Thyroid gland (tissue), 4 donors: ENCODE data around the gene MGAT5. TPM values are rescaled to one million over a fixed set of nuclear protein-coding genes. Genes with fewer than 3 reads are reported as not detected.
"Not testable (repeated sequence)": the region's sequence is repeated elsewhere in the genome, so short reads cannot be mapped to it uniquely, and the experiment has no call there.

Source experiments
- DNase-seq, 2 donors: peaks; one replicate each; pipeline ENCODE4 v3.0.0-alpha.2; 2019
- H3K27ac ChIP-seq, 3 donors: fragments of 200-600 bp; sonication (generic); 1 replicate in 2 of 3; 2 replicates in 1 of 3; pipeline ENCODE4 v1.5.1; 2016 to 2019; ENCODE audit warnings: mild to moderate bottlenecking in 1 of 3, moderate library complexity in 1 of 3
- H3K27me3 ChIP-seq: fragments of 200-600 bp; sonication (generic); one replicate; pipeline ENCODE4 v1.5.1; 2019
- H3K36me3 ChIP-seq, 2 donors: fragments of 200-600 bp; sonication (generic); one replicate each; pipeline ENCODE4 v1.5.1; 2016 to 2019
- H3K4me1 ChIP-seq, 2 donors: fragments of 200-600 bp; sonication (generic); one replicate each; pipeline ENCODE4 v1.5.1; 2017 to 2019
- H3K4me3 ChIP-seq, 3 donors: fragments of 200-600 bp; sonication (generic); replicated peaks in 1 of 3; 1 replicate in 2 of 3; 2 replicates in 1 of 3; pipeline ENCODE4 v1.5.1; 2016; ENCODE audit warnings: mild to moderate bottlenecking in 1 of 3
- H3K9me3 ChIP-seq: fragments of 200-600 bp; sonication (generic); one replicate; pipeline ENCODE4 v1.5.1; 2017
- CTCF ChIP-seq, 6 experiments: fragments of 200-600 bp in 3 of 6; fragments of 450-650 bp in 3 of 6; sonication (generic) in 3 of 6; IDR thresholded peaks; one replicate each; pipeline ENCODE4 v1.5.1; 2016 to 2019; ENCODE audit warnings: antibody characterized with exemption in 6 of 6, mild to moderate bottlenecking in 2 of 6, inconsistent platforms in 1 of 6, moderate library complexity in 1 of 6
- POLR2A ChIP-seq, 2 donors: fragments of 450-650 bp; IDR thresholded peaks; one replicate each; pipeline ENCODE4 v1.6.1; 2017; ENCODE audit warnings: antibody characterized with exemption in 2 of 2, mild to moderate bottlenecking in 2 of 2, moderate library complexity in 1 of 2
- WGBS, 2 donors: methylation state at CpG; one replicate each; pipeline ENCODE4 v1.1.5; 2017; 5-methylcytosine and 5-hydroxymethylcytosine counted together
- intact Hi-C: fragments of 100-400 bp; cut with DNase I; formaldehyde crosslinking; loops from one replicate; pipeline ENCODE4 v1.15.1; 2023
- total RNA-seq, 4 donors: library from RNA; depleted of rRNA; stranded (reverse); fragments of >200 nt; gene quantifications; one replicate each; pipeline ENCODE4 v1.2.3, GENCODE V29; 2016

The MGAT5 gene
- total RNA-seq, 4 donors from 2014 or later, result 47.5 to 64.4 (median 50.4) TPM

- H3K9me3 ChIP-seq, result no peaks in the 10 kb centered on the region
- no peak for TF ChIP-seq CTCF (IDR thresholded peaks at IDR 0.05)
- no peak for TF ChIP-seq POLR2A (IDR thresholded peaks at IDR 0.05)
- WGBS, 2 donors, result 68 to 84% methylated on average over 3 of the region's 3 CpGs
- DNase-seq, result no peak
- no peaks in the 10 kb centered on the region for H3K36me3 ChIP-seq
- H3K27me3 ChIP-seq, result no peaks in the 10 kb centered on the region
- intact Hi-C loops, result no loop called here
- H3K4me3 ChIP-seq, result no peak overlapping the region
- peaks cover 0 to 5% of the 10 kb centered on the region in 2 donors for H3K4me1 ChIP-seq
- H3K27ac ChIP-seq, result no peak overlapping the region
Measured at GRCh38 chr2:134466141-134466540, 212.3 kb downstream of the MGAT5 start.

GRCh38 chr2:134468164-134468563 lies 214.3 kb downstream of the MGAT5 start:
- Histone ChIP-seq H3K27me3 (no peaks in the 10 kb centered on the region), H3K27ac (no peak overlapping the region), H3K4me1 (no peaks in the 10 kb centered on the region), H3K9me3 (no peaks in the 10 kb centered on the region), H3K4me3 (no peak overlapping the region), H3K36me3 (no peaks in the 10 kb centered on the region)
- 93 to 97% methylated on average over 2 of the region's 2 CpGs for WGBS, 2 donors
- intact Hi-C loops, result no loop called here
- TF ChIP-seq CTCF (IDR thresholded peaks at IDR 0.05) (no peak), POLR2A (IDR thresholded peaks at IDR 0.05) (no peak)
- no peak for DNase-seq

GRCh38 chr2:134468776-134469175 lies 214.9 kb downstream of the MGAT5 start:
- WGBS, 2 donors, result 87 to 91% methylated on average over 8 to 12 of the region's 12 CpGs
- TF ChIP-seq CTCF (IDR thresholded peaks at IDR 0.05), result no peak
- no peak for TF ChIP-seq POLR2A (IDR thresholded peaks at IDR 0.05)
- intact Hi-C loops, result no loop called here
- Histone ChIP-seq H3K9me3 (no peaks in the 10 kb centered on the region), H3K4me3 (no peak overlapping the region), H3K27ac (no peak overlapping the region), H3K4me1 (no peaks in the 10 kb centered on the region), H3K36me3 (no peaks in the 10 kb centered on the region), H3K27me3 (no peaks in the 10 kb centered on the region)
- no peak for DNase-seq

- Histone ChIP-seq H3K27ac (no peak overlapping the region), H3K4me3 (no peak overlapping the region), H3K9me3 (no peaks in the 10 kb centered on the region), H3K36me3 (no peaks in the 10 kb centered on the region), H3K4me1 (no peaks in the 10 kb centered on the region), H3K27me3 (no peaks in the 10 kb centered on the region)
- no peak for DNase-seq
- no peak for TF ChIP-seq POLR2A (IDR thresholded peaks at IDR 0.05)
- no peak for TF ChIP-seq CTCF (IDR thresholded peaks at IDR 0.05)
- WGBS, 2 donors, result 93 to 95% methylated on average over 22 of the region's 25 CpGs
- intact Hi-C loops, result no loop called here
Measured at GRCh38 chr2:134469516-134470115, 215.7 kb downstream of the MGAT5 start.

- Histone ChIP-seq H3K4me3 (no peak overlapping the region), H3K9me3 (no peaks in the 10 kb centered on the region), H3K4me1 (no peaks in the 10 kb centered on the region), H3K27ac (no peak overlapping the region), H3K27me3 (no peaks in the 10 kb centered on the region), H3K36me3 (no peaks in the 10 kb centered on the region)
- TF ChIP-seq CTCF (IDR thresholded peaks at IDR 0.05), result no peak
- TF ChIP-seq POLR2A (IDR thresholded peaks at IDR 0.05), result no peak
- 93 to 96% methylated on average over 7 to 8 of the region's 8 CpGs for WGBS, 2 donors
- intact Hi-C loops, result no loop called here
- DNase-seq, result no peak
Measured at GRCh38 chr2:134470561-134471168, 216.8 kb downstream of the MGAT5 start.

GRCh38 chr2:134476982-134477381 lies 223.1 kb downstream of the MGAT5 start:
- H3K27me3 ChIP-seq, DNase-seq, H3K9me3 ChIP-seq, H3K4me1 ChIP-seq, H3K36me3 ChIP-seq, H3K4me3 ChIP-seq, intact Hi-C loops, H3K27ac ChIP-seq: not testable (repeated sequence)
- WGBS, 2 donors, result 86 to 92% methylated on average over 8 of the region's 8 CpGs
